NCI-H460 (cell line): ENCODE data around the gene TENT4B. TPM values are rescaled to one million over a fixed set of nuclear protein-coding genes. Genes with fewer than 3 reads are reported as not detected.

Experiments used
- small RNA-seq, 2 experiments: library from RNA; depleted of rRNA; stranded (forward); fragments of <200 nt; gene quantifications; one replicate each; pipeline ENCODE3, GENCODE V24; 2014
- total RNA-seq: library from RNA; depleted of rRNA; stranded (reverse); fragments of >200 nt; shearing (Covaris generic); gene quantifications from 2 replicates; pipeline ENCODE4 v1.2.3, GENCODE V29; 2014; rRNA removed

Gene TENT4B
- total RNA-seq, 1 experiment from 2014 or later: 12.4 TPM

Small RNA genes within 50 kb of the gene (small RNA-seq; reads per million reads assigned to genes)
- 0 to 0.04 reads per million in 2 experiments for gene RF00156
- 0 reads per million in 2 experiments for gene RPL10P14

Other genes starting within 250 kb of the TENT4B start
- gene CNEP1R1, start 128.1 kb upstream of the TENT4B start, total RNA-seq: 24.0 and 26.3 TPM in 2 replicates
- gene HEATR3, start 87.3 kb upstream of the TENT4B start, total RNA-seq: 25.7 and 30.0 TPM in 2 replicates
- 28.6 and 39.2 TPM in 2 replicates for gene ADCY7, start 113.2 kb downstream of the TENT4B start, total RNA-seq
- gene BRD7, start 215.7 kb downstream of the TENT4B start, total RNA-seq: 71.0 and 78.0 TPM in 2 replicates